Hypothalamus (tissue), 51 donors: ENCODE results near the gene CDKN2B-AS1.
"Not testable (repeated sequence)": the region's sequence is repeated elsewhere in the genome, so short reads cannot be mapped to it uniquely, and the experiment has no call there.

Experiments used
- DNase-seq, 51 donors: peaks; one replicate each; lab custom pipeline; 2025; lab: John Stamatoyannopoulos, UW

Gene CDKN2B-AS1

DNA sequence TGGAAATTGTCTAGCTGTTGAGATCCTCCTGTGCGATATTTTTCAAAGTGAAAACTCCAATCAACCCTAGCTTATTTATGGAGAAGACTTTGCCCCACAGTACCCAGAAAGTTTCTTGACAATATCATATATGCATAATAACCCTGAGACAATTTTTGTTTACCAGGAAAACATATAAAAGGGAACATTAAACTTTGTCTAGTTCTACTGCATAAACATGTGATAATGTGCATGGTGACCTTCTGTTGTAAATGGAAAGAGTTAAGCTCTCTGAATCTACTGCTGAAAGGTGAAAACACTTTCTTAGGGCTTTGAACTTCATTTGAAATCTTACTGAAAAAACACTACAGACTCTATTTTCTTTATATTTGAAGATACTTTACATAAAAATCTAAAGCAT lies 46.8 kb downstream of the CDKN2B-AS1 start:
- DNase-seq, result no peak

DNA sequence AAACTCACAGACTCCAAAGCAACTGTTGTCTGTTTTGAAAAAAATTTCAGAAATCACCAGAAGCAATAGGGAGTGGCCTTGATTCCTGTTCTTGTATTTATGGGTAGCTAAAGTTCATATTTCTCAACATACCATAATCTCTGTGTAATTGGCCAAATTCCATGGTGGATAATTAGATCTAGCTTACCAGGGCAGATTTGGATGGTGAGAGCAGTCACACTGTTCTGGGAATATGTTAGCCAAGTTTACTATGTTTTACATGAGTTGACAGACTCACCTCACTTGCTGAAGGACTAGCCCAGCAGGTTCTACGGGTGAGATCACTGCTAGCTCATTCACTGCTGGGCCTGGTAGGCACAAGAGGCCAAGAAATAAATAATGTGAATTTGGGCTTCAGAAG lies 47.2 kb downstream of the CDKN2B-AS1 start:
- no peak for DNase-seq

- no peak for DNase-seq
Measured at GRCh38 chr9:22043928-22044327, 49.3 kb downstream of the CDKN2B-AS1 start.

GRCh38 chr9:22044583-22044982 lies 50.0 kb downstream of the CDKN2B-AS1 start:
- no peak for DNase-seq

DNA sequence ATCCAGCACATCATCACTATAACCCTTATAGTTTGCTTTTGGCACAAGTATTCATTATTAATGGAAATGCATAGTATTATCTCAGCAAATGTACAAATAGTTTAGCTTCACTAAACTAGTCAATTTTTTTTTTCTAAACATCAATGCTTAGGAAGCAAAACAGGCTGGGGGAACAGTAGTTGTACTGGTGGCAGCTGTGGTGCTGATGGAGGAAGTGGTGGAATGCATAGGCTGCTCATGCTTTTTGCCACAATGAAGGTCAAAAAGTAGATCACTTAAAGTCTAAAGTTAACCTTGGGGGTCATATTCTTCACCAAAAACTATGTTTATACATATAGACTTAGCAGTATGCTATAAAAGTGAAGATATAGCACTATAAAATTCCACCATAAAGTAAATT lies 50.8 kb downstream of the CDKN2B-AS1 start:
- DNase-seq, result no peak

GRCh38 chr9:22046243-22046885 lies 51.8 kb downstream of the CDKN2B-AS1 start:
- no peak for DNase-seq

DNA sequence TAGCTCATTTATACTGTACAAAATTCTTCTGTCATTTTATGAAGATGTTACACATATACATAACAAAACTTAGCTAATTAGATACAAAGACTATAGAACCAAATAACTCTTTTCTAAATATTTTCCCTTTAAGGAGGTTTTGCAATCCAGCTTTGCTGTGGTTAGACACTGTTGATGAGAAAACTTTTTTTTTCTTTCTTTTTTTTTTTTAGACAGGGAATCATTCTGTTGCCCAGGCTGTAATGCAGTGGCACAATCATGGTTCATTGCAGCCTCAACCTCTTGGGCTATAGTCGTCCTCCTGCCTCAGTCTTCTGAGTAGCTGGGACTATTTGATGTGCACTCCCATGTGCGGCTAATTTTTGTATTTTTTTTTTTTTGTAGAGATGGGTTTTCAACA lies 53.0 kb downstream of the CDKN2B-AS1 start:
- no peak for DNase-seq

DNA sequence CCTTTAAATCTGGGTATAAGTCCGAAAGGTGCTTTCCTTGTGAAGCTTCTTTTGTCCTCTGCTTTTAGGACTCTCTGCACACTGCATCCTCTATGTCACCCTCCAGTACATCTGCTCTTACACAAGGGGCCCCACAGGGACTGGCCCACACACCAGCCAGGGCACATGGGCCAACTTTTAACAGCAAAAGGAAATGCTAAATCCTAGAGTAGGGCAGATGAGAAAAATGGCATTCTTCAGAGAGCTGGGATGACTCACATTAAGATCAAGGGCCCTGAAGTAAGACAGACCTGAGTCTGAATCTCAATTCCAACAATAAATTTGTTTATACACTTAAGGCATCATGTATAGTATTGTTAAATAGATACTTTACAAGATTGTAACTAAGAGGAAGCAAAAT lies 54.8 kb downstream of the CDKN2B-AS1 start:
- DNase-seq, result no peak

DNA sequence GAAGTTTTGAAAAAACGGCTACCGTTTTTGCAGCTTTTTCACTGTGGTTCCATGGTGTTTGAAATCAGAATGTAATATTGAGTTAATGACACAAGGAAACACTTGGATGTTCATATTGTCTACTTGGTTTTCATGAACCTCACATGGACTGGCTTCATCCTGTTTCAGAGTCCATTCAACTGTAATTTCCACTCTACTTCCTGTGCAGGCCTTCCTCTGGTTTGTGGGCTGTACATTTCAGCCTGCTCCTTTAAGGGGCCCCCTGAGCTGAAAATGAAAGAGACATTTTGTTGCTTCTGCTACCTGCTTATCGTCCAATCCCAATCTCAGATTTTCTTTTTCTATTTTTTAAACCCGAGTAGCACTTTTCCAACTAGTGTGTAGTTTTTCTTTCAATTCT lies 56.3 kb downstream of the CDKN2B-AS1 start:
- no peak for DNase-seq

GRCh38 chr9:22052376-22052945 lies 57.9 kb downstream of the CDKN2B-AS1 start:
- DNase-seq, result peak in 16 of 51 donors; percentile 1 to 53 (median 6)

GRCh38 chr9:22053178-22053577 lies 58.6 kb downstream of the CDKN2B-AS1 start:
- no peak for DNase-seq

DNA sequence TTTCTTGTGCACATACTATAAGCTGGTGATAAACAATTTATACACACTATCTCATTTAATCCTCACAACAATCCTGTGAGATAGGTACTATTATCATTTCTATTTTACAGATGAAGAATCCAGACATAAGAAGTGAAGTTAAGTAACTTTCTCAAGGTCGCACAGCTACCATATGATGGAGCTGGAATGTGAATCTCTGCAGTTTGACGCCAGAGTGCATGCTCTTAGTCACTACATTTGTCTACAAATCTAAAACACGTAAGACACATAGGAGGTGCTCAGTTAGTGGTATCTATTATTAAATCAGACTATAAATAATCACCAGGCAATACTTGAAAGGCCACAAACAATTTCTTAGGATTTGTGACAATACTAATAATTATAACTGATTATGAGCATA lies 59.5 kb downstream of the CDKN2B-AS1 start:
- no peak for DNase-seq

DNA sequence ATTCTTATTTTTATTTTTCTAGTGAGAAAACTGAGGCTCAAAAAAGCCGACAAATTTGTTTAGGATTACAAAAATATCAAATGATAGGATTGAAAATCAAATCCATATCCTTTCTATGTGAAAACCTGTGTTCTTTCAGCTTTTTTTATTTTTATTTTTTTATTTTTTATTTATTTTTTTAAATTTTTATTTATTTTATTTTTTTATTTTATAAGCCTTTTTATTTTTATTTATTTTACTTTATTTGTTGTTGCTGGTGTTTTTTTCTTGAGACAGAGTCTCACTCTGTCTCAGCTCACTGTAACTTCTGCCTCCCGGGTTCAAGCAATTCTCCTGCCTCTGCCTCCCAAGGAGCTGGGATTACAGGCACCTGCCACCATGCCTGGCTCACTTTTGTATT lies 59.9 kb downstream of the CDKN2B-AS1 start:
- no peak for DNase-seq

DNA sequence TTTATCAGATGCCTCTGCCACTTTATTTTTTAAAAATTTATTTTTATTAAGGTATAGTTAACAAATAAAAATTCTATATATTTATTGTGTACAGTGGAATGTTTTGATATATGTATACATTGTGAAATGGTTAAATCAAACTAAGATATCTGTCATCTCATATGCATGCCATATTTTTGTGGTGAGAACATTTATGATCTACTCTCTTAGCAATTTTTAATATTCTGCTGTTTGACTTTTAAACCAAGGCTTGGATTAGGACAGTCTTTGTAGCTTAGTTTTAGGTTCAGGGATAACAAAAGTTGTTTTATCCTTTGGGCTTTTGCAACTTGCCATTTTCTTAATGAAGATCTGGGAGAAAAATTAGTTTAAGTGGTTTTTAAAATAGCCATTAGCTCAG lies 60.5 kb downstream of the CDKN2B-AS1 start:
- no peak for DNase-seq

DNA sequence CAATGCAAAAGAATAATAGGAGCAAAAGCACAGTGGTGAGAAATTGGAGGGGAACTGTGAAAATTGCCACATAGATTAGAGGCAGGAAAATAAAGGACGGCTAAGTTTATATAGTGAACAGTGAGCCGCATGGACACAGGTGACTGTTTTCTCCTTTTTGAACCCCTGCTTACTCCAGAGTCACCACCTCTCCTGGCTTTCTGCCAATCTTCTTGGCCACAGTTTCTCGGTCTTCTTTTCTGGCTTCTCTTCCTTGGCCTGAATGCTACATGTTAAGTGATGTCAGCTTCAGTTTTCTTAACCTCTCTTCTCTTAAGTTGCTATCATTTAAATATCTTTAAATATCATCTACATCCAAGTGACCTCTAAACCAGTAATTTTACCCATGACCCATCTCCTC lies 61.8 kb downstream of the CDKN2B-AS1 start:
- DNase-seq, result no peak

DNA sequence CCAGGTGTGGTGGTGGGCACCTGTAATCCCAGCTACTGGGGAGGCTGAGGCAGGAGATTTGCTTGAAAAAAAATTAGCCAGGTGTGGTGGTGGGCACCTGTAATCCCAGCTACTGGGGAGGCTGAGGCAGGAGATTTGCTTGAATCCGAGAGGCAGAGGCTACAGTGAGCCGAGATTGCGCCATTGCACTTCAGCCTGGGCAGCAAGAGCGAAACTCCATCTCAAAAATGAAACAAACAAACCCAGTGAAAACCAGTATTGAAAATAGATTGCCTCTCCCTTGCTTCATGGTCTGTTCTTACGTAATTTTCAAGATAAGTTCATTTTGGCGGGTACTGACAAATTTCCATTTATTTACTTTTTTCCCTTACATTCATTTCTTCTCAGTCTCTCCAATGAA lies 63.4 kb downstream of the CDKN2B-AS1 start:
- DNase-seq, result not testable (repeated sequence)

- no peak for DNase-seq
Measured at GRCh38 chr9:22060831-22061383, 66.3 kb downstream of the CDKN2B-AS1 start.

GRCh38 chr9:22064957-22065356 lies 70.4 kb downstream of the CDKN2B-AS1 start:
- DNase-seq, result no peak

- no peak for DNase-seq
Measured at GRCh38 chr9:22065431-22066200, 71.0 kb downstream of the CDKN2B-AS1 start.

- no peak for DNase-seq
Measured at GRCh38 chr9:22067196-22067595, 72.6 kb downstream of the CDKN2B-AS1 start.

DNA sequence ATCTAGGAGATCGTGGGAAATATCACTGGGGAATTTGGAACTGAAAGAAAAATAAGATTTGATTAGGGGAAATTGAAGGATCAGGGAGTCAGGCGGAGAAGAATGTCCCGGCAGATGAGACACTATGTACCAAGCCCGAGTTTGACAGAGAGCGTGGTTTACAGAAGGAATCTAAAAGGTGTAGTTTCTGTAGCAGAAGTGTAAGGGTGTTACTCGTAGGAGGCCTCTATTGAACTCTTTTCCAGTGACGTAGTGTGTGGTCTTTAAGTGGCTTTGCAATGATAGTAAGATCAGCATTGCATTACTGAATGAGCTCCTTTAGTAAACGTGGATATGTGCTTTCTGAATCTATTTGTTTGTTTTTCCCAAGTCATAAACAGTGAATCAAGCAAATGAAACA lies 73.8 kb downstream of the CDKN2B-AS1 start:
- DNase-seq, result no peak

- no peak for DNase-seq
Measured at GRCh38 chr9:22073349-22073748, 78.8 kb downstream of the CDKN2B-AS1 start.
